COLO668 (cell line): ENCODE data around the gene MLC1.
A peak's percentile ranks its signal among the peaks of the same experiment; 100 is the strongest.

ENCODE experiments used
- DNase-seq: peaks from one replicate; lab custom pipeline; 2025; ENCODE audit not compliant: unreplicated experiment; lab: John Stamatoyannopoulos, UW

Gene MLC1

DNA sequence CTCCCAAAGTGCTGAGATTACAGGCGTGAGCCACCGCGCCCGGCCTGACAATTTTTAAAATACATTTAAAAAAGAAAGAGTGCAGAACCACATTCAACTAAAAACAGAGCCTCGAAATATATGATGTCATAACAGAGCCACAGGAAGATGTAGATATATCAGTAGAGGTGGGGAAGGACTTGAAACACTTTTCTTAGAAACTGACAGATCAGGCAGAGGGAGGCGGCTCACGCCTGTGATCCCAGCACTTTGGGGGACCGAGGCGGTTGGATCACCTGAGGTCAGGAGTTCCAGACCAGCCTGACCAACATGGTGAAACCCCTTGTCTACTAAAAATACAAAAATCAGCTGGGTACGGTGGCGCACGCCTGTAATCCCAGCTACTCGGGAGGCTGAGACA, 7.0 kb downstream of the MLC1 start:
- DNase-seq, result no peak

DNA sequence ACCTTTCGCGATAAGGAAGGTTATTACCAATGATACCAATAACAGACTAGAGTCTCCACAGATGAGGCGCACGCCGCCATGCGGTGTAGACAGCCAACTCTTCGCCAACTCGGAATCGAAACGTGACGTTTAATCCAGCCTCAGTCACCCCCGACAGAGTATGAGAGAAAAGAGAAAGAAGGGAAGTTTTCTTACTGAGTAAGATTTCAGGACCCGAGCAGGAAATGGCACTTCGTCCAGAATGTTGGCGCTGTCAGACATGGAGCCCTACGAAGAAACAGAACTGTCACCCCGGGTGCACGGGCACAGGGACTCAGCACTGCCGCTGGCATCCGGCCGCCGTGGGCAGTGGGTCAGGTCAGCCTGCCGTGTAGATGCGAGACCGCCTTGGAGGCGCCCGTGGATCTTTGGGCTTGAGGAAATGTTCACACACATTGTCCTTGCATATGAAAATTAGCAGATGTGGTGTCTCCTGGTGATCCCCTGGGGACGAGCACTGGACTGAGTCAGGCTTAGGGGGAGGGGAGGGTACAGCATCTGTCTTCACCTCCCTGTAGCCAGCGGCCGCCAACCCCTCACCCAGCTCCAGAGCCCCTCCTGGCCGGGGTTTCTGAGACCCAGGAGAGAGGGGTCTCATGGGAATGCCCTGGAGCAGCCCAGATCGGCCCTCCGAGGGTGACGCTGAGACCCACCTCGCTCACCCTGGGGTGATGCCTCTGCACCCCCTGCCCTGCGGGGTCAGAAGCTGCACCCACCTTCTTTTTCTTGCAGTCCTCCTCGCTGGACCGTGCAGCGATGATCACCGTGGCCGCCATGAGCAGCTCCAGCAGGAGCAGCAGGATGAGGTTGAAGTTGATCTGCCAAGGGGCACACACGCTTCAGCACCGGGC, 8.3 kb downstream of the MLC1 start:
- DNase-seq, result no peak

DNA sequence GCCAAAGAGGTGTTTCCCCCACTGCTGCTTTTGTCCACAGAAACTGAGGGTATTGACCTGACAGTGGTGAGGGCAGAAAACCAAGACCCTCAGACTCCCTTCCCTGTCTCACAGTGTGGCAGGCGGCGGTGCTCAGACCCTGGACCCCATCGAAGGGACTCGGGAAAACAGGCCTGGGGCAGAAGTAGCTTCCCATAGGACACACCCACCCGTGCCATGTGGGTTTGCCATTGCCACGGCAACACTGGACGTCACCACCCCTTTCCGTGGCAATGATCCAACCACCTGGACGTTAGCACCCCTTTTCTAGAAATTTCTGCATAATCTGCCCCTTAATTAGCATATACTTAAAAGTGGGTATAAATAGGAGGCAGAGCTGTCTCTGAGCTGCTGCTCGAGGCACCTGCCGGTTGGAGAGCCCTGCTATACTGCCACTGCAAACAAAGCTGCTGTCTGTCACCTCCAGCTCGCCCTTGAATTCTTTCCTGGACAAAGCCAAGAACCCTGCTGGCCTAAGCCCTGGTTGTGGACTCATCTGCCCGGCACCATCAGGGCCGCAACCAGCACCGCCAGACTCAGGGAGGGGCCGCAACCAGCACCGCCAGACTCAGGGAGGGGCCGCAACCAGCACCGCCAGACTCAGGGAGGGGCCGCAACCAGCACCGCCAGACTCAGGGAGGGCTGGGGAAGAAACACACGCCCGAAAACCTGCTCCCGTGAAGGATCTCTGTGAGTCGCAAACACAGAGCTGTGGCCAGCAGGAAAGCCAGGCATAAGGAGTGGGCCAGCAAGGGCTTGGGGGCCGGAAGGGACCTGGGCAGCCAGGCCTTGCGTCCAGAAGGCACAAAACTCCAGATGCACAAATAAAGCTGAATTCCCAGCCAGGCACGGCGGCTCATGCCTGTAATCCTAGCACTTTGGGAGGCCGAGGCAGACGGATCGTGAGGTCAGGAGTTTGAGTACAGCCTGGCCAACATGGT, 10.4 kb downstream of the MLC1 start:
- DNase-seq, result peak; percentile 67

DNA sequence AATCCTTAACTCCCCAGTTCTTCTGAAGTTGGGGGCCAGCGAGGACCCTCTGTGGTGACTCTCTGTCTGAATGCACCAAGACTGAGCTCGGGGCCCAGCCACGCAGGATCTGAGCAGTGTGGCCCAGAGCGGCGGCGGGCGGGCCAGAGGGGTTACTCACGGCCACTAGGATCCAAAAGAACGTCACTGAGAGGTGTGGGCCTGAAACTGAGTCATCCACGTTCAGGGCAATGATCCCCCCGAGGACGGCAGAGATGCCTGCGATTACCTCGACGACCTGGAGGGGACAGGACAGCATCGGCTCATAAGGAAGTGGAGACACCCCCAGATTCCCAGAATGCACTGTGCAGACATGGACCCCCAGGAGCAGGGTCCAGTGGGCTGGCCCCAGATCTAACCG, 11.2 kb downstream of the MLC1 start:
- no peak for DNase-seq

DNA sequence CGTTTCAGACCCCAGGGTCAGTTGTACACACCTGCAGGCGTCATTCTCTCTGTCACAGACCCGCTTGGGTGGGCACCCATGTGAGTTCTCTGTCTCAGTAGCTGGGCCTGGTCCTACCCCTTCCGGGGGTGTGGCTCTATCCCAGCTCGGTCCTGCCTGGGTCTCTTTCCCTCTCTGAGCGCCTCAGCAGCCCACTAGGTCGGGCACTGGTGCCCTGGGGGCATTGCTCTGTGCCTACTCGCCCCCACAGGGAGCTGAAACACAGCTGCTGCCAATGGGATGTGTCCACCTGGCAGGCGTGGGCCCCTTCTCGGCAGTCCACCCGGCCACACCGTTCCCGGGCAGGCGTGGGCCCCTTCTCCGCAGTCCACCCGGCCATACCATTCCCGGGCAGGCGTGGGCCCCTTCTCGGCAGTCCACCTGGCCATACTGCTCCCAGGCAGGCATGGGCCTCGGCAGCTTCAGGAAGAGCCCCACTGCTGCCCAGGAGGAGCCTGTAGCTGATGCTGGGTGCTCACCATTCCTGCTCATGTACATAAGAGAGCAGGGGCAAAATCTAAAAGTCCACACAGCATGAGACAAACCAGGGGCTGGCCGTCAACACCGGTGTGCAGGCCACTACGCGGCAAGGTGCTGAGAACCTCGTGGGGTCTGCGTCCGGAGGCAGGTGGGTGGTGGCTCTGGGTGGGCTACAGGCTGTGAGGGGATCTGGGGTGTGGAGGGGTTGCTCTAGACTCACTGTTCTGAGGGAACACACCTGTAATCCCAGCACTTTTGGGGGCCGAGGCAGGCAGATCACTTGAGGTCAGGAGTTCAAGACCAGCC, 12.3 kb downstream of the MLC1 start:
- DNase-seq, result no peak

DNA sequence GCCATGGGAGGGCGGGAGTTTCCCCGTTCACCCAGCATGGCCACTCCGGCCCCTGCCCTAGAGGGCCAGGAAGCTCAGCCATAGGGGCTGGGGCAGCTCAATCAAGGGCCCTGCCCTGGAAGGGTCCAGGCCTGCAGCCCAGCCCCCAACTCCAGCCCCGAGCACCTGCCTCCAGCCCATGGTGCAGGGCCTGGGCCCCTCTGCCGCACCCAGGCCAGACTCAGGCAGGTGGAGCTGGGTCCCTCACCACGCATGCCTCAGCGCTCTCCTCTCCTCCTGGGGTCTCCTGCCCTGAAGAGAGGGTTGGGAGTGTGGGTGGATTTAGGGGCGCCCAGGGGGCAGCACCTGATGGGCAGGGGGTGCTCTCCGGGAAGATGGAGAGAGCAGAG, 13.1 kb downstream of the MLC1 start:
- no peak for DNase-seq

DNA sequence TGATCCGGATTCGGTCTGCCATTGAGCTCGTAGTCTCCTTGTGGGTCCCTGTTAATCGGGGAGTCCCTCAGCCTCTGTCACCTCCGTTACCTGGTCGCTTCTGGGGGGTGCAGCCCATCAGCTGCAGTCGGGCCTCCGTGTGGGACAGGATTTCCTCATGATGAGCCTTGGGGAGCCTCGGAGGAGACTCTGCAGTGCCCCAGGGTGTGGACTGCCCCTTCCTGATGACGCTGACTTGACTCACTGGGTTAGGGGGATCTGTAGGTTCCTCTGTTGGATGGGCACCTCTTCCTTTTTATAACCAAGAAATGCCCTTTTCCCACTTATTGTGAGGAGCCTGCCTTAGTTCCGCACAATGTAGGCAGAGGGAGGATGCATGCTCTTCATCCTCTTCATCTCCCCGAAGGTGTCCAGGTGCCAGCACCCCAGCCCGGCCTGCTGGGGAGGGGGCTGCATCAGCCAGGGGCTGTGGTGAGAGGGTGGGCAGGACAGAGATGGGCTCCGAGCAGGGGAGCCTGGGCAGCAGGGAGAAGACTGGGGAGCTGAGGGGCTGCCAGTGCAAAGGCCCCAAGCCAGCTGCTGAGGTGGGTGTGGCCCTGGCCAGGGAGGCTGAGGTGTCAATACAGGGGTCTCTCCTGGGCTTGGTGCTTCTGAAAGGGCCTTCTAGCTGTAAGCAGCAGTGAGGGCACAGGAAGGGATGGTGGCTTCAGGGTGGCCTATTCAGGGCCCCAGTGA, 13.6 kb downstream of the MLC1 start:
- DNase-seq, result no peak

DNA sequence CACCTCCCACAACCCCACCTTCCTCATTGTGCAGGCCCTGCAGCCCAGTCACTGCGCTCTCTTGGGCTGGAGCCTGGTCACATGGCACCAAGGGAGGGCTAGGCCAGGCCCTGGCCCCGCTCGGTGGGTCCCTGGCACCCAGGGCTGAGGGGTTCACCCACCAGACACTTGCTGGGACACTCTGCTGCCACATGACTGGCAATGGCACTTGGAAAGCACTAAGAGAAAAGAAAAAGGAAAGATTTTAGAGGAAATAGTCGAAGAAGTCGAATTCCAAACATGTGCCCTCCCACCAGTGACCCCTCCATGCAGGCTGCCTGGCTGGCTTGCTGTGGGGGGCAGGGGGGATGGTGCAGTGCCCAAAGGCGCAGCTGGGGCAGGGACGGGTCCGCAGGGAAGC, 14.9 kb downstream of the MLC1 start:
- DNase-seq, result no peak

DNA sequence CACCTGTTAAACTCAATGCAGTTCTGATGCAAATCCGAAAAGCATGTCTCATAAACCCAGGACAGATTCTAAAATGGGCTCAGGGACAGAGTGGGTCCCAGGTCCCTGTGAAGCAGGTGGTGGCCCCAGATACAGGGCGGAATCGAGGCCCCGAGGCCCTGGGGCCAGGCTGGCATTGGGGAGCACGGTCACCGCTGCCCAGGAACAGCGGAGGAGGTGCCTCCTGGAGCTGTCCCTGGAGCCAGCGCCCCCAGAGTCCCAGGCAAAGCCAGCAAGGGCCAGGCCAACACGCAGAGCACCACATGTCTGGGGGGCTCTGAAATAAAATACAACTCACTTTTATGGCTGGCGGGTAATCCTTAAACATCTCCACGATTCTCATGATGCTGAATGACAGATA, 17.1 kb downstream of the MLC1 start:
- DNase-seq, result no peak

DNA sequence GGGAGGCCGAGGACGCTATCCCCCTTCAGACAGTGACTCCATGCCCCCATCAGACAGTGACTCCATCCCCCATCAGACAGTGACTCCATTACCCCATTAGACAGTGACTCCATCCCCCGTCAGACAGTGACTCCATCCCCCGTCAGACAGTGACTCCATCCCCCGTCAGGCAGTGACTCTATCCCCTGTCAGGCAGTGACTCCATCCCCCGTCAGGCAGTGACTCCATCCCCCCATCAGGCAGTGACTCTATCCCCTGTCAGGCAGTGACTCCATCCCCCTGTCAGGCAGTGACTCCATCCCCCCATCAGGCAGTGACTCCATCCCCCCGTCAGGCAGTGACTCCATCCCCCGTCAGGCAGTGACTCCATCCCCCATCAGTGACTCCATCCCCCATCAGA, 18.0 kb downstream of the MLC1 start:
- DNase-seq, result no peak

DNA sequence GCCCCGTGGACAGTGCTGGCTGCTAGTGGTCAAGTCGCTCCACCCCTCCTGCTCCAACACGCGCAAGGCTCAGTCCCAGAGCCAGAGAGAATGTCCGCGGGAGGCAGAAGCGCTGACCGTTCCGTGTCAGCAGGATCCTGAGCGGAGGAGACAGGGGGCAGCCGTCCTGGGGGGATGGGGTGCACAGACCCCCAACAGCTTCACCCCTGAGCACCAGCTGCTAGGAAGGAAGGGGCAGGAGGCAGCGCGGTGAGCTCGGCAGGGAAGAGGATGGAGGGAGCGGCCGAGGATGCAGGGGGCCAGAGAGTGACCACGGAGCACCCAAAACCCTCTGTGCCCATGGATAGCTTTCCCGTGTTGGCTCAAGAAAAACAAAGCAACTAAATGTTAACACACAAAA, 20.8 kb downstream of the MLC1 start:
- DNase-seq, result no peak

DNA sequence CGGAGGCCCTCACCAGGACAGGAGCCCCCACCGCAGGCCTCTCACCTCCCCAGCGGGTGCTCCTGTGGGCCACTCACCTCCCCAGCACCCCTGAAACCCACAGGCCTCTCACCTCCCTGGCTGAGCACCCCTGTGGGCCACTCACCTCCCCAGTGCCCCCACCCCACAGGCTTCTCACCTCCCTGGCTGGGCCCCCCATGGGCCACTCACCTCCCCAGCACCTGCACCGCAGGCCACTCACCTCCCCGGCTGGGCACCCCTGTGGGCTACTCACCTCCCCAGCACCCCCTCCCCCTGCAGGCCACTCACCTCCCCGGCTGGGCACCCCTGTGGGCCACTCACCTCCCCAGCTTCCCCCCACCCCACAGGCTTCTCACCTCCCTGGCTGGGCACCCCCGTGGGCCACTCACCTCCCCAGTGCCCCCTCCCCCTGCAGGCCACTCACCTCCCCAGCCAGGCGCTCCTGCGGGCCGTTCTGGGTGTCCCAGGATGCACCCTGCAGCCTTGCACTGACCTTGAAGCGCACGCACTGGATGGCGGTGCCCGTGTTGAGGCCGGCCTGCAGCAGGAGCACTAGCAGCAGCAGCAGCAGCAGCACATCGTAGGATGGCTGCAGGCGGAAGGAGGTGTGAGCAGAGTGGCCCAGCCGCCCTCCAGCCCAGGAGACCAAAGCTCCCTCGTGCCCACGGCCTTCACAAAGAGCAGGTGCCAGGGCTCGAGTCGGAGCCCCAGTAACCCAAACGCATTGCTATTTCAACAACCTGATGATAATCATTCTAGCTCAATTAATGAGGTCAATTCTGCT, 21.4 kb downstream of the MLC1 start:
- no peak for DNase-seq

DNA sequence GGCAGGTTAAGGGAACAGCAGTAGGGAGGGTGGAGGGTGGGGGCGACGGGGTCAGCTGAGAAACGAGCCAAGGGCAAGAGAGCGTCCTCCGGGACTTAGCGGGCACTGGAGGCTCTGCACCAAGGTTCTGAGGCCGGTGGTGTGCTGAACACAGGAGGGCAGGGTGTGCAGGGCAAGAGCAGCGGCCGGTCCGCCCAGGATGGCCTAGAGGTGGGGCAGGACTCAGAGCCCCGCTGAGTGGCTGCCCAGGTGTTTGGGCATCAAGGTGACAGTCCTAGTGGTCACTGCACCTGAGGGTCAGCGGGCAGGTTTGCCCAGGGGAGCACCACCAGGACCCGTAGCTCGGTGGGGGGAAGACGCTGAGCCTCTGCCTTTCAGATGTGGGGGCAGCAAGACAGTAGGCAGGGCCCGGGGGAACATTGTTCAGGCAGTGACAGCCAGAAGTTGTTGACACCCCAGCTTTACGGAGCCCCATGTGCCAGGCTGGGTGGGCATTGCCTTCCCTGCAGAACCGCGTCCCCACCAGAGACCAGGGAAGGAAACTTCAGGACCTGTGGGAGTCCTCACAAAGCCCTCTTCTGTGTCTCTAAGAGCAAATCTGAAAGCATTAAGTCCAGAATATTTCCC, 22.6 kb downstream of the MLC1 start:
- no peak for DNase-seq

DNA sequence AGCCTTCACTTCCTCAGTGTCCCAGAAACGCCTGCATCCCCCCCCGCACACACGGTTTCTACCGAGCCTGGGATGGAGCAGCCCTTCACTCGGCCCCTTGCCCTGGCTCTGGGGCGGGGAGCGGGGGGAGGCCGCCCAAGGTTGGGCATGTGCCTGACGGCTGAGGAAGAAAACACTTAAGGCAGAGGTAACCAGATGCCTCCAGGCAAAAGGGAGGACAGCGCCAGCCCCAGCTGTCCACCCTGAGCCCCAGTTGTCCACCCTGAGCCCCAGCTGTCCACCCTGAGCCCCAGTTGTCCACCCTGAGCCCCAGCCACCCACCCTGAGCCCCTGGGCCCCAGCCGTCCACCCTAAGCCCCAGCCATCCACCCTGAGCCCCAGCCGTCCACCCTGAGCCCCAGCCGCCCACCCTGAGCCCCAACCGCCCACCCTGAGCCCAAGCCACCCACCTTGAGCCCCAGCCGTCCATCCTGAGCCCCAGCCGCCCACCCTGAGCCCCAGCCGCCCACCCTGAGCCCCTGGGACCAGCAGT, 23.3 kb downstream of the MLC1 start:
- DNase-seq, result no peak

DNA sequence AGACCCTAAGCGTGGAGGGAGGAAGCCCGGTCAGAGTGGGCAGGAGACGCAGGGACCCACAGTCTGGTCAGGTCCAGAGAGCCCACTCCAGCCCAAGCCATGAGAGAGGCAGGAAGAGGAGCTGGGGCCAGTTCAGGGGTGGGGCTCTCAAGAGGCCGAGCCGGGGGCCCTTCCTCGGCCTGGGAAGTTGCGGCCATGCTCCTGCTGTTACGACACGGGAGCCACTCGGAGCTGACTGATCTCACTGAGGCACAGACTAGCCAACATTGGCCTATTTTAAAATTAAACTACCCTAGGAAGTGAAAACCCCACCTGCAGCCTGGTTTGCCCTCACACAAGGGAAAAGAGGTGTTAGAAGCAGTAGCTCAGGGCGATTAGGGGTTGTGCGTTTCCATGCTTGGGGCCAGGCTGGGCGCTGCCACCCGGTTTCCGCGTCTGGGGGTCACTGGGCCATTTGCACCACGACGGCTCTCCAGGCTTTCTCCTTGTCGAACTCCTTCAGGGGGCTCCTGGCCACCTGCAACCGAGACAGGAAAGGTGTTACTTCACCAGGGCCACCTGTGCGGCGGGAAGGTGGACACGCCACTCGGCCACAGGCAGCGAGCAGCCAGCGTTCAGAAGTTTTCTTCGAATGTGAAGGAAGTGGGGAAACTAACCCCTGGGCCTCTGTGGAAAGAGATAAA, 23.9 kb downstream of the MLC1 start:
- peak; percentile 34 for DNase-seq

DNA sequence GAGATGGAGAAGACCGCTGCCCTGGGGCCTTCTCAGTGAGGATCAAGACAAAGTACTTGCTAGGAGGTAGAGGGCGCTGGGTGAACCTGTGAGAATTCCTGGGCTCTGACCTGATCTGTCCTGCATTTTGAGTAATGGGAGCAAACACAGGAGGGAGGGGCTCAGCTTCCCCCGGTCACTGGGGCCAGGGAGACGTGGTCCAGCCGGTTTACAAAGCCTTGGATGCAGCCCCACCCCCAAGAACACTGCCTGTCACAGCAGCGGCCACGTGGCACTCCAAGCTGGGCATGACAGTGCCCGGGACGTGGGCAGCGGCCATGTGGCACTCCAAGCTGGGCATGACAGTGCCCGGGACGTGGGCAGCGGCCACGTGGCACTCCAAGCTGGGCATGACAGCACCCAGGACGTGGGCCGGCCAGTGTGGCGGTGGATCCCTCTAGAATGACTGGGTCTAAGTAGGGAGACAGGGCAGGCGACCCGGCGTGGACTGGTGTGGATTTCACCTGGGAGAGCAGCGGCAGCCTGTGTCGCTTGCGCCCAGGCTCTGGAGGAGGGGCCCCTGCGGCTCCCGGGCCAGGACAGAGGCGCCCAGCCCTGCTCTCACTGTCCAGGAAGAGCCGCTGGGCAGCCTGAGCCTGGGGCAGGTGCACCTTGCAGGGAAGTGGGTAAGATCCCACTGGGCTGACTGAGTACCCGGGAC, 24.6 kb downstream of the MLC1 start:
- peak; percentile 34 for DNase-seq

DNA sequence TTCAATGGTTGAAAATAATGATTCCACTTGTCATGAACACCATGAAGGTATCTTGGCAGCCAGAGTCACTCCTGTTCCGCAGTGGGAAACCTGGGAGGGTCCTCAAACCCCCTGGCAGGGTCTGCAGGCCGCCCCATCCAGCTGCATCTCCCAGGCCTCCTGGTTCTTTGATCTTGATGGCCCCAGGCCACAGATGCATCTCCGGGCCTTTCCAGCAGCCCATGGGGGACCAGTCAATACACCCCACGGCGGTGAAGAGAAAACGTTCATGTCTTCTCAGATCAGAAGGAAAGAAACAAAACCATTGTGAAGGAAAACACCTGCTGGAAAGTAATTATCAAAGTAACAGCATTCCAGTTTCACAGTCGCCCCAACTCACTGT, 25.4 kb downstream of the MLC1 start:
- DNase-seq, result no peak
